IMR-90 (cell line): ENCODE data around the gene FAM240A.

Source experiments
- CEBPB ChIP-seq: IDR thresholded peaks from 2 replicates; pipeline ENCODE4 v1.6.1; 2012; ENCODE audit warnings: low read depth, low read length, improper control_type of control experiment
- CHD1 ChIP-seq: IDR thresholded peaks from 2 replicates; pipeline ENCODE4 v1.6.1; 2012; ENCODE audit warnings: low read depth, low read length, improper control_type of control experiment
- CTCF ChIP-seq: conservative IDR thresholded peaks from 2 replicates; pipeline ENCODE4 v1.5.1; 2012; ENCODE audit warnings: mild to moderate bottlenecking, low read depth, low read length, improper control_type of control experiment
- MAFK ChIP-seq: IDR thresholded peaks from 2 replicates; pipeline ENCODE4 v1.6.1; 2012; ENCODE audit warnings: low read depth, low read length, improper control_type of control experiment
- MXI1 ChIP-seq: IDR thresholded peaks from 2 replicates; pipeline ENCODE4 v1.6.1; 2012; ENCODE audit warnings: low read depth, mild to moderate bottlenecking, low read length, moderate library complexity, borderline replicate concordance
- POLR2A ChIP-seq: IDR thresholded peaks from 2 replicates; pipeline ENCODE4 v1.6.1; 2012; ENCODE audit warnings: mild to moderate bottlenecking, low read depth, low read length
- RAD21 ChIP-seq: IDR thresholded peaks from 2 replicates; pipeline ENCODE4 v1.6.1; 2012; ENCODE audit warnings: low read length, improper control_type of control experiment
- RFX5 ChIP-seq: IDR thresholded peaks from 2 replicates; pipeline ENCODE4 v1.8.0; 2012; ENCODE audit warnings: low read depth, mild to moderate bottlenecking, low read length, moderate library complexity
- SMC3 ChIP-seq: fragments of 150-350 bp; IDR thresholded peaks from 2 replicates; pipeline ENCODE4 v1.6.1; 2016; ENCODE audit warnings: low read depth, mild to moderate bottlenecking, antibody characterized with exemption, low read length, moderate library complexity

DNA sequence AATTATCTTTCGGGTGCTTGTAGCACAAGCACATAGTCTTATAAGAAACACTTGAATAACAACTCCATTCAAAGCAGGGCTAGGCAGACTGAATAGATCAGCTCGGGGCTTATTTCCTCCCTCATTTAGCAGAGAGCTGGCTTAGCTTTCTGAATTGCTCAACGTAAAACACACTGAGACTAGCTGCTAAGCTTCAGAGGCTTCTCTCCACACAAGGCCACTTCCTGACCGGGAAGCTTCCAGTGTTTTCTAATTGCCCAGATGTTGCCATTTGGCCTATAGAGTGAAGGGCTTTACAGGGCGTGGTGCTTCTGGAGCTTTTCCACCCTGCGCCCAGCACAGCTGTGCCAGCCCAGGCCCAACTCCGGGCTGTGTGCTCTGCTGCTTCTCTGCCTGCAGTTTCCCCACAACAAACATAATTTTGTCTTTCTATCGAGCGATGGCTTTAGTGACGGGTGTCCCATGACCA is 16.6 kb downstream of the FAM240A start:
- no peak for TF ChIP-seq RAD21
- no peak for TF ChIP-seq MAFK
- no peak for TF ChIP-seq CTCF
- no peak for TF ChIP-seq CHD1
- TF ChIP-seq POLR2A = no peak
- no peak for TF ChIP-seq MXI1
- TF ChIP-seq SMC3 = no peak
- TF ChIP-seq RFX5 = no peak
- TF ChIP-seq CEBPB = no peak
